Myocyte (in vitro differentiated cells): ENCODE results near the gene SLC25A44. TPM values are rescaled to one million over a fixed set of nuclear protein-coding genes. Genes with fewer than 3 reads are reported as not detected.
"Not testable (repeated sequence)": the region's sequence is repeated elsewhere in the genome, so short reads cannot be mapped to it uniquely, and the experiment has no call there.

ENCODE experiments used
- DNase-seq: peaks from one replicate; pipeline ENCODE4 v3.0.0-alpha.2; 2012; ENCODE audit warnings: low read depth
- total RNA-seq: library from RNA; depleted of rRNA; stranded (reverse); fragments of >200 nt; gene quantifications from 2 replicates; pipeline ENCODE4 v1.2.3, GENCODE V29; 2014

The SLC25A44 gene
- total RNA-seq, 1 donor from 2014 or later = 15.9 TPM

DNA sequence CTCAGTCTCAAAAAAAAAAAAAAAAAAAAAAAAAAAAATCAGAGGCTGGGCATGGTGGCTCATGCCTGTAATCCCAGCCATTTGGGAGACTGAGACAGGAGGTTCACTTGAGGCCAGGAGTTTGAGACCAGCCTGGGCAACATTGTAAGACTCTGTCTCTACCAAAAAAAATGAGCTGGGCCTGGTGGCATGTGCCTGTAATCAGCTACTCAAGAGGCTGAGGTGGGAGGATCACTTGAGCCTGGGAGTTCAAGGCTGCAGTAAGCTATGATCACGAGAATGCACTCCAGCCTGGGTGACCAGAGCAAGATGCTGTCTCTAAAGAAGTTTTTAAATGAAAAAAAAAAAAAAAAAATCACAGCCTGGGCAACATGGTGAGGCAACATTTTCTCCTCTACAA, 30.2 kb upstream of the SLC25A44 start:
- no peak for DNase-seq

- DNase-seq = no peak
These were observed 29.6 kb upstream of the SLC25A44 start for GRCh38 chr1:156164125-156164831.

DNA sequence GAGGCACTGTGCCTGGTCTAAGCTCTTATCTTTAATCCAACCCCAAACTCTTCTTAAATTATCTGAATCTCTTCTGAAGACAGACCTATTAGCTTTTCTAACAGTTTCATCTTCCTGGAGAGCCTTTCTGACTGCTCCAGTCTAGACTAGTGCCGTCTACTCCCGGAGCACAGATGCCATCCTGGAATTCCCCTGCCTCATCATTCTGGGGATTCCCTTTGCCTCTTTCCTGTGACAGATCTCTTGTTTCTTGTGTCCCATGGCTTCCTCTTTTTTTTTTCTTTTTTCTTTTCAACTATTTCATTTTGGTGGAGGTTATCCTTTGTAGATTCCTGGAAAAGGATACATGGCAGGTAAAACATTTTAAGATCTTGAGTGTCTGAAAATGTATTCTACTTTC, 28.8 kb upstream of the SLC25A44 start:
- no peak for DNase-seq

DNA sequence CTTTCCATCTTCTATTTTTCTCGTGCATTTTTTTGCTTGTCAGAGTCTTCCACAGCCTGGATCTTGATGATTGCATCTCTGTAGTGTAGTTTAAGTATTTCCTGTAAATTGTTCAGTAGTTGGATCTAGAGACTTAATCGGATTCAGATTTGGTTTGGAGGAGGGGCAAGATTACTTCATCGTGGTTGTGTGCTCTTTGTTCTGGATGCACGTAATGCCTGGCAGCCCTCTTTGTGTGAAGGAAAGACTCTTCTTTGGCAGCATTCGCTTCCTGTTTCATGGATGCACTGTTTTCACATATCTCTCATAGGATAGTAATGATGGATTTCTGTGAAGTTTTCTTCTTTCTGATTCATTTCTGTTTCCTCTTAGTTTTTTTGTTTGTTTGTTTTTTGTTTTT, 26.4 kb upstream of the SLC25A44 start:
- no peak for DNase-seq

GRCh38 chr1:156172696-156173470, 21.0 kb upstream of the SLC25A44 start:
- DNase-seq = no peak

DNA sequence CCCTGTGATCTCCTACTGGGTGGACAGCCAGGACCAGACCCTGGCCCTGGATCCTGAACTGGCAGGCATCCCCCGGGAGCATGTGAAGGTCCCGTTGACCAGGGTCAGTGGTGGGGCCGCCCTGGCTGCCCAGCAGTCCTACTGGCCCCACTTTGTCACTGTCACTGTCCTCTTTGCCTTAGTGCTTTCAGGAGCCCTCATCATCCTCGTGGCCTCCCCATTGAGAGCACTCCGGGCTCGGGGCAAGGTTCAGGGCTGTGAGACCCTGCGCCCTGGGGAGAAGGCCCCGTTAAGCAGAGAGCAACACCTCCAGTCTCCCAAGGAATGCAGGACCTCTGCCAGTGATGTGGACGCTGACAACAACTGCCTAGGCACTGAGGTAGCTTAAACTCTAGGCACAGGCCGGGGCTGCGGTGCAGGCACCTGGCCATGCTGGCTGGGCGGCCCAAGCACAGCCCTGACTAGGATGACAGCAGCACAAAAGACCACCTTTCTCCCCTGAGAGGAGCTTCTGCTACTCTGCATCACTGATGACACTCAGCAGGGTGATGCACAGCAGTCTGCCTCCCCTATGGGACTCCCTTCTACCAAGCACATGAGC, 17.2 kb upstream of the SLC25A44 start:
- no peak for DNase-seq

DNA sequence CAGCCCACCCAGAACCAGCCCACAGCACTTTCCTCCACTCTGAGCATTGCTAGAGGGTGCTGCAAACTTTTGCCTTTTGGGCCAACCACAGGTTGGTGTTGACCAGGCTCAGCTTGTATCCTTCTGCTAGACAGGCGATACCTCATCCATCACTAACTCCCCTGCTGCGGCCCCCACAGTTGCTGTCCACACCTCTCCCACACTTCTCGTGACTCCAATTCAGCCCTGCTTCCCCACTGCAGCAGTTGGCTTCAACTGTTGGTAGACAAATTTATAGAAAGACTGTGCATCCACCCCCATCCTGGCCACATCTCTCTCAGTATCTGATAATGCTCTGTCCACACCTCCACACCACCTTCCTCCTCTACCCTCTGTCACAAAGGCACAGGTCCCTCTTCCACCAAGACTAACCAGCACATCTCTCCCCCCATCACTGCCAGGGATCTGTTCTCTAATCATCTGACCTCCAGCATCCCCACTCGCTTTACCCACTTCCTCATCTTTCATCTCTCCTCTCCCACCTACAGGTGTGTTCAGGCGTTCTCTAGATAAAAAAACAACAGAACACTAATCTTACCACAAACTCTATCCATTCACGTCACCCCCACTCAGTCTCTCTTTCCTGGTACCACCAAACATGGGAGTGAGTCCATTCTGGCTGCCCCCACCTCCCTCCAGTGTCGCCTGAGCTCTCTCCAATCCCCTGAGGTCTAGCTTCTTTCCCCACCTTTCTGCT, 15.8 kb upstream of the SLC25A44 start:
- DNase-seq = no peak

- no peak for DNase-seq
These were observed 13.4 kb upstream of the SLC25A44 start for GRCh38 chr1:156180471-156180870.

GRCh38 chr1:156181391-156181924, 12.4 kb upstream of the SLC25A44 start:
- not testable (repeated sequence) for DNase-seq

- not testable (repeated sequence) for DNase-seq
These were observed 11.7 kb upstream of the SLC25A44 start for GRCh38 chr1:156182010-156182779.

DNA sequence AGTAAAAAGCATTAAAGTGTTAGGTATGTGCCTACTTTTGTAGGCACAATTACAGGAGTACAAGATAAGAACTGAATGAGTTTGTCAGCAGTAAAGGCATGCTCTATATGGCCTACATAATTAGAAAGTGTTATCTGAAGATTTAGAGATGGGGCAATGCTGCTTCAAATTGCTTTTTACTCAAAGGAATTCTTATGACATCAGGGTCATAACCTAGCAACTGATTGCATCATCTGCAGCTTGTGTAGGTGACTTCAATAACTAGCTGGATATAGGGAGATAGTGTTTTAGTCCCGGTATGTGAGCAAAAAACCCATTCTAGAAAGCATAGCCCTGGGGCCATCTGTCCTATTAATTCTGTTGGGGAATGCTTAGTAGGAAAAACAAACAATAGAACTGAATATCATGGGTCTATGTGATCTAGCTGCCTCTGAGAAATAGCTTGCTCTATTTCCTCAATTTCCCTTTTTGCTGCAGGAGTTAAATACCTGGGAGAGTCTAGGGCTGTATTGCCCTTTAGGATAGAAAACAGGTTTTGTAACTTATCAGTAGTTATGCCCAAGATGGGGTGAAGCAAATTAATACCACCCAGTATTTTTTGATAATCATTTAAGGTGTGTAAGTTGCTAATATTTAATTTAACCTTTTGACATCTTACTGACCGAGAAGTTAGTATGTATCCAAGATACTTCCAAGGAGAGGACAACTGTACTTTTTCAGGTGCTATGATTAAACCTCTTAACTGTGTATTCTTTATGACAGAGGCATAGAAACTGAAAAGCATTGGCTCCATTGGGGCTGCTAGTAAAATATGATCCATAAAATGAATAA, 7.3 kb upstream of the SLC25A44 start:
- not testable (repeated sequence) for DNase-seq

GRCh38 chr1:156190265-156190664, 3.6 kb upstream of the SLC25A44 start:
- DNase-seq = not testable (repeated sequence)

- no peak for DNase-seq
These were observed 2.5 kb upstream of the SLC25A44 start for GRCh38 chr1:156191292-156191964.

- DNase-seq = no peak
These were observed 756 bp upstream of the SLC25A44 start for GRCh38 chr1:156193208-156193487.

DNA sequence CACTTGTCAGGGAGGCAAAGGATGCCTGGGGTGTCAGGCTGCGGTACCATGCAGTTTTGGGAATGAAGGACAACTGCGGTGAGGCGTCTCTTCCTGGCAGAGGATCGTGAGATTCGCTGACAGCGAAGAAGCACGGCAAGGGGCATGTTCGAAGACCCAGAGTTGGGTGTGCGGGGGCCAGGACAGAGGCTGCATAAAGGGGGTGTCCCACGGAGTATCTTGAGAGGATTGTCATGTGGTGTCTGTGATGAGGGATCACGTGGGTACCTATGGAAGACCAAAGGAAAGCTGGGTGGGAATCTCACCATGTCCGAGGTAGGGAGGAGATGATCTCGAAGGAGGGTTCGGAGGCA, 372 bp downstream of the SLC25A44 start:
- DNase-seq = no peak

DNA sequence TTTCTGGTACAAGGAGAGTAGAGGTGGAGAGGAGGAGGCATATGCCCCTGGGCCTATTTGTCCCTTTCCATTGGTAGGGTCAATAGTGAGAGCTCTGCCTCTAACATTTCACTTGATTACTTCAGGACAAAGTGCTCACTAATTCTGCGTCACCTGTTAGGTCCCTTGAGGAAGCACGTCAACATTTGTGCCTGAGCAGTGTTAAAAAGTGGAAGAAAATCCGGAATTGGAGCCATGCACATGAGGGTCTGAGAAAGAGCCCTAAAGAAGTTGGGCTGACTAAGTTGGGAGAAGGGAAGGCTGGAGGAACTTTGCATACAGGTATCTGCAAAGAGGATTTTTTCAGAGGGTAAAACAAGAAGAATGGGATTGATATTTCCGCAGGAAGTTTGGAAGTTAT, 1.9 kb downstream of the SLC25A44 start:
- no peak for DNase-seq

- no peak for DNase-seq
These were observed 2.5 kb downstream of the SLC25A44 start for GRCh38 chr1:156196445-156196844.

DNA sequence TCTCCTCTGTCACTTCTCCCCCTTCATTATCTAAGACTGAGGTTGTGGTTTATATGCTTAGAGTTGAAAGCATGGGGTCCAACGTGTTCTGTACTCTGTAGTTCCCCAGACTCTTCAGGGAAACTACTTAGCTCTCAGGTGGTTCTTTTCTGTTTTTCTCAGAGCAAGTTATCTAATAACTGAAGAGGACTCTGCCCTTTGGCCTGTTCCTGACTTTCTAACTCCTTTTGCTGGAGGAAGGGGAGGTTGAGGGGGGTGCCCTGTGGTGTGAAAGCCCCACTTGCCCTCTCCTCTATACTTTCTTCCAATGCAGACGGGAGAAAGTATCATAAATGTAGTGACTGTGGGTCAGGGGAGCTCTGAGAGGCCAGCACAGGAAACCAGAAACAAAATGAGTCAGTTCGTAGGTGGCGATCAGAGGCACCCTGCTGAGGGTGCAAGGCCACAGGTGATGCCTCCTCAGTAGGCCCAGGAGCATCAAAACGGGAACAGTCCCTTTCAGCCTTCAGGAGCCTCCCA, 5.0 kb downstream of the SLC25A44 start:
- DNase-seq = no peak

DNA sequence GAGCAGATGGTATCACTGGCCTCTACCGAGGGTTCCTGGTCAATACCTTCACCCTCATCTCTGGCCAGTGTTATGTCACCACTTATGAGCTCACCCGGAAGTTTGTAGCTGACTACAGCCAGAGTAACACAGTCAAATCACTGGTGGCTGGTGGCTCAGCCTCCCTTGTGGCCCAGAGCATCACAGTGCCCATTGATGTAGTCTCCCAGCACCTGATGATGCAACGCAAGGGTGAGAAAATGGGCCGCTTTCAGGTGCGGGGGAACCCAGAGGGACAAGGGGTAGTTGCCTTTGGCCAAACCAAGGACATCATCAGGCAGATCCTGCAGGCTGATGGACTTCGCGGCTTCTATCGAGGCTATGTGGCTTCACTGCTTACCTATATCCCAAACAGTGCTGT, 6.1 kb downstream of the SLC25A44 start:
- no peak for DNase-seq
